ENCODE measurements around the gene DPYSL5.

DNA sequence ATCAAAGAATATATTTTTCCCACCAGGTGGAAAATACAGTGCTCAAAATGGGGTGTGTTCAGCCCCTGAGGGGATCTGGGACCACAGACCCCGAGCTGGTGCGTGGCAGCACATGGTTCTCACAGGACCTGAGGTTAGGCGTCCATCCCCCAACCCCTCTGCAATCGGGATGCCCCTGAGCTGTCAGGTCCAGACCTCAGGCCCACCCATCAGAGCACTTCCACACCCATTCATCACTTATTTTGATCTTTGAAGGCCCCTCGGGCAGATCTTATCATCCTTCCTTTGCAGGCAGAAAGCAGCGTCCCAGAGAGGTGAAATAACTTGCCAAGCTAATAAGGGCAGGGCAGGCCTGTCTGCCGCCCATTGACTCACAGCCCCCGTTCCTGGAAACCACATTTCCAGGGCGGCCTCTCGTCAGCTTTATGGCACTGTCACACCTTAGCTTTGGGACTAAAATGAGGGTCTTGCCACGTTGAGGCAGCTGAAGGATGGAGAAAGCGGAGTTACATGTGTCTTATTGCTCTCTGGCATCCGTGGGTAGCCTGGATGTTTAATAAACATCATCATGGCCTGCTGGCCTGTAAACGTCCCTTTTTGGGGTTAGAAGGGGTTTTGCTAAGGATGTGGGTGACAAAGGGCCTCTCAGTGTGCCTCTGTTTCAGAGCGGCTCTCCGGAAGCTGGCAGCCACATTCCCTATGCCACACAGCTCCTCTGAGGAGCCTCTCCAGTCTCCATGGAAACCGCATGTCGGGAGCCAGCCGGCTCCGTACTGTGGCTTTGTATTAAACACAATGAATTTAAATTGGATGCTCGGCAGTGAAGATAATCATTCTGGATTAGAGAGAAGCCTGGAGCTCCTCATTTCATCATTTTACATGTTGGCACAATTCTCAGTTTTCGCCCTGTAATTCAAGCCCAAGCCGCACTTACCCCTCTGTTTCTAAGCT, 64.3 kb downstream of the DPYSL5 start:
- TF ChIP-seq, protein P1, sequence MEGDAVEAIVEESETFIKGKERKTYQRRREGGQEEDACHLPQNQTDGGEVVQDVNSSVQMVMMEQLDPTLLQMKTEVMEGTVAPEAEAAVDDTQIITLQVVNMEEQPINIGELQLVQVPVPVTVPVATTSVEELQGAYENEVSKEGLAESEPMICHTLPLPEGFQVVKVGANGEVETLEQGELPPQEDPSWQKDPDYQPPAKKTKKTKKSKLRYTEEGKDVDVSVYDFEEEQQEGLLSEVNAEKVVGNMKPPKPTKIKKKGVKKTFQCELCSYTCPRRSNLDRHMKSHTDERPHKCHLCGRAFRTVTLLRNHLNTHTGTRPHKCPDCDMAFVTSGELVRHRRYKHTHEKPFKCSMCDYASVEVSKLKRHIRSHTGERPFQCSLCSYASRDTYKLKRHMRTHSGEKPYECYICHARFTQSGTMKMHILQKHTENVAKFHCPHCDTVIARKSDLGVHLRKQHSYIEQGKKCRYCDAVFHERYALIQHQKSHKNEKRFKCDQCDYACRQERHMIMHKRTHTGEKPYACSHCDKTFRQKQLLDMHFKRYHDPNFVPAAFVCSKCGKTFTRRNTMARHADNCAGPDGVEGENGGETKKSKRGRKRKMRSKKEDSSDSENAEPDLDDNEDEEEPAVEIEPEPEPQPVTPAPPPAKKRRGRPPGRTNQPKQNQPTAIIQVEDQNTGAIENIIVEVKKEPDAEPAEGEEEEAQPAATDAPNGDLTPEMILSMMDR (IDR thresholded peaks at IDR 0.05) = no peak
- no peak for TF ChIP-seq EP300 (IDR thresholded peaks at IDR 0.05)
